Glomerular endothelial cell (primary cell): ENCODE data around the gene CSF3. TPM values are rescaled to one million over a fixed set of nuclear protein-coding genes. Genes with fewer than 3 reads are reported as not detected.

Experiments
- DNase-seq: peaks from one replicate; pipeline ENCODE4 v3.0.0-alpha.2; 2011; ENCODE audit warnings: low read depth, low spot score; ENCODE audit errors: extremely low read depth
- total RNA-seq: library from RNA; depleted of rRNA; stranded (reverse); fragments of >200 nt; gene quantifications from 2 replicates; pipeline ENCODE4 v1.2.3, GENCODE V29; 2015

The CSF3 gene
- total RNA-seq, 1 donor from 2014 or later: 23.1 TPM

GRCh38 chr17:40059729-40060475 lies 44.7 kb downstream of the CSF3 start:
- no peak for DNase-seq

GRCh38 chr17:40060887-40061608 lies 45.8 kb downstream of the CSF3 start:
- DNase-seq: no peak

GRCh38 chr17:40061609-40062038 lies 46.4 kb downstream of the CSF3 start:
- no peak for DNase-seq

- no peak for DNase-seq
Measured at GRCh38 chr17:40062329-40063186, 47.3 kb downstream of the CSF3 start, which contains the start of gene THRA. TSS of gene THRA (plus strand) at chr17:40062965. CDS start at chr17:40074489, 11,524 bp downstream.

GRCh38 chr17:40063187-40063771 lies 48.0 kb downstream of the CSF3 start:
- DNase-seq: no peak

GRCh38 chr17:40063901-40064531 lies 48.8 kb downstream of the CSF3 start:
- no peak for DNase-seq

GRCh38 chr17:40064971-40065768 lies 49.9 kb downstream of the CSF3 start:
- no peak for DNase-seq

GRCh38 chr17:40065769-40066510 lies 50.7 kb downstream of the CSF3 start:
- DNase-seq: no peak

Other genes starting within 250 kb of the CSF3 start
- gene IKZF3, start 151.1 kb upstream of the CSF3 start, total RNA-seq: not detected in 2 replicates
- not detected in 2 replicates for gene ZPBP2, start 147.2 kb upstream of the CSF3 start, total RNA-seq
- gene GSDMB, start 96.8 kb upstream of the CSF3 start, total RNA-seq: 3.0 and 6.8 TPM in 2 replicates
- 26.0 and 29.5 TPM in 2 replicates for gene ORMDL3, start 87.8 kb upstream of the CSF3 start, total RNA-seq
- not detected in 2 replicates for gene LRRC3C, start 87.7 kb upstream of the CSF3 start, total RNA-seq
- not detected in 2 replicates for gene GSDMA, start 52.4 kb upstream of the CSF3 start, total RNA-seq
- 124 and 134 TPM in 2 replicates for gene PSMD3, start 34.6 kb upstream of the CSF3 start, total RNA-seq
- gene MED24, start 39.0 kb downstream of the CSF3 start, total RNA-seq: 87.8 and 91.1 TPM in 2 replicates
- 17.5 and 22.8 TPM in 2 replicates for gene THRA, start 47.5 kb downstream of the CSF3 start, total RNA-seq
- 1.8 and 5.1 TPM in 2 replicates for gene NR1D1, start 85.1 kb downstream of the CSF3 start, total RNA-seq
- gene MSL1, start 106.5 kb downstream of the CSF3 start, total RNA-seq: 60.5 and 84.1 TPM in 2 replicates
- 36.9 and 46.6 TPM in 2 replicates for gene CASC3, start 125.1 kb downstream of the CSF3 start, total RNA-seq
- 2.0 and 4.6 TPM in 2 replicates for gene RAPGEFL1, start 162.0 kb downstream of the CSF3 start, total RNA-seq
- 15.9 and 17.3 TPM in 2 replicates for gene WIPF2, start 203.9 kb downstream of the CSF3 start, total RNA-seq